ENCODE data around the gene EFHC2.
A peak's percentile ranks its signal among the peaks of the same experiment; 100 is the strongest.

DNA sequence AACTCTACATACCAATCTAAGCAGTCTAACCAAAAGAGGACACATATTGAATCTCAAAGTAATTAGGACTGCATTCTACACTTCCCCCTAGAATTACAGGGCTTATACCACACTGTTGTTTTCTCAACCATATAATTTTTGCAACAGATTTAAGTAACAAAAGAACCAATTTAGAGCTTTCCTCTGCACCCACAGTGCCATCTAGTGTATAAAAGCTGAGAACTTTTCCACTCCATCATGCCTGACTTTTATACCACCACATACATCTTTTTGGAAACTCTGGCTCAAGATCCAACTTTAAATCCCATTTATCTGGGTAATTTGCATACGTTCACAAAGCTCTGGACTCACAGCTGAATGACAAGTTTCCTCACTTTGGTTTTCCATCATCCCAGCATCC, 99.5 kb downstream of the EFHC2 start:
- TF ChIP-seq CTCF (conservative IDR thresholded peaks at IDR 0.05 in 1 of 2, IDR thresholded peaks at IDR 0.05 in 1 of 2; ENCODE audit: extremely low read depth in 1 of 2, insufficient read depth in 1 of 2, low read depth in 1 of 2, low read length in 2 of 2), result peak; percentile 60 to 64
- TF ChIP-seq EZH2 (IDR thresholded peaks at IDR 0.05; ENCODE audit: borderline replicate concordance, low read length), result no peak
